Mucosa of stomach (tissue), 1 donor: ENCODE data around the gene MROH8.
"Not testable (repeated sequence)": the region's sequence is repeated elsewhere in the genome, so short reads cannot be mapped to it uniquely, and the experiment has no call there.

Source experiments
- H3K27me3 ChIP-seq: one replicate; pipeline ENCODE4 v1.7.0; 2013; ENCODE audit warnings: mild to moderate bottlenecking, low read length; ENCODE audit not compliant: control insufficient read depth, insufficient read depth
- H3K36me3 ChIP-seq: one replicate; pipeline ENCODE4 v1.7.0; 2013; ENCODE audit warnings: low read length; ENCODE audit not compliant: control insufficient read depth, insufficient read depth
- H3K4me1 ChIP-seq: one replicate; pipeline ENCODE4 v1.7.0; 2013; ENCODE audit warnings: mild to moderate bottlenecking, low read length; ENCODE audit not compliant: control insufficient read depth, insufficient read depth
- H3K4me3 ChIP-seq: one replicate; pipeline ENCODE4 v1.7.0; 2013; ENCODE audit warnings: low read length
- H3K9ac ChIP-seq: one replicate; pipeline ENCODE4 v1.7.0; 2013; ENCODE audit warnings: mild to moderate bottlenecking, low read length, moderate library complexity
- H3K9me3 ChIP-seq: one replicate; pipeline ENCODE4 v1.7.0; 2013; ENCODE audit warnings: mild to moderate bottlenecking, low read length, moderate library complexity; ENCODE audit not compliant: control insufficient read depth
- donor health status: Pancreatic carcinoma.

Gene MROH8

DNA sequence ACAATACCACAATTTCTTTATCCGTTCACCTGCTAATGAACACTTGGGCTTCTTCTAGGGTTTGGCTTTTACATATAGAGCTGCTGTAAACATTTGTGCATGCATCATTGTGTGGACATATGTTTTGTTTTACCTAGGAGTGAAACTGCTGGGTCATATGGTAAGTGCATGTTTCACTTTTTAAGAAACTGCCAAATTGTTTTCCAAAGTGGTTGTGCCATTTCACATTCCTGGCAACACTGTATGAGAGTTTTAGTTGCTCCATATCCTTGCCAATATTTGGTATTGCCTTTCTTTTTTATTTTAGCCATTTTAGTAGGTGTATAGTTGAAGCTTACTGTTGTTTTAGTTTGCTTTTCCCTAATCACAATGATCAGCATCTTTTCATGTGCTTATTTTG is 14.3 kb downstream of the MROH8 start:
- Histone ChIP-seq H3K9ac (no peak overlapping the region), H3K36me3 (no peaks in the 10 kb centered on the region), H3K27me3 (peaks cover 3% of the 10 kb centered on the region), H3K4me1 (no peaks in the 10 kb centered on the region), H3K9me3 (no peaks in the 10 kb centered on the region), H3K4me3 (no peak overlapping the region)

DNA sequence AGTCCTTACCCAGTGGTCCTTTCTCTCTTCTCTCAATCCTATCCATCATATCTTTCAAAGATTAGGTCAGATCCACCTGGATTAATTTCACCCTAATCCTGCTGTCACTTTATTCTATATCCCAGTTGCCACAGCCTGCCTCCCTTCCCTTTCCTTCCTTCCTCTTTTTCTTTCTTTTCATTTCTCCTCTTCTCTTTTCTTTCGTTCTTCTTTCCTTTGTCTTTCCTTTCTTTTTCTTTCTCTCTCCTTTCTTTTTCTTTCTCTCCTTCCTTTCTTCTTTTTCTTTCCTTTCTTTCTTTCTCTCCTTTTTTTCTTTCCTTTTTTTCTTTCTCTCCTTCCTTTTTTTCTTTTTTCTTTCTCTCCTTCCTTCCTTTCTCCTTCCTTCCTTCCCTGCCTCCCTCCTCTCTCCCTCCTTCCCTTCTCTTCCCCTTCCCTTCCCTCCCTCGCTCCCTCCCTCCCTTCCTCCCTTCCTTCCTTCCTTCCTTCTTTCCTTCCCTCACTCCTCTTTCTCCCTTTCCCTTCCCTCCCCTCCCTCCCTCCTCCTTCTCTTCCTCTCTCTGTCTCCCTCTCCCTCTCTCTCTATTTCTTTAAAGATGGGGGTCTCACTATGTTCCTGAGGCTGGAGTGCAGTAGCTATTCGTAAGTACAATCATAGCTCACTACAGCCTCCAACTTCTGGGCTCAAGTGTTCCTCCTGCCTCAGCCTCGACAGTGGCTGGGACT is 15.4 kb downstream of the MROH8 start:
- Histone ChIP-seq H3K27me3 (peaks cover 3% of the 10 kb centered on the region), H3K4me1 (no peaks in the 10 kb centered on the region), H3K4me3 (no peak overlapping the region), H3K9ac (no peak overlapping the region), H3K9me3 (no peaks in the 10 kb centered on the region), H3K36me3 (no peaks in the 10 kb centered on the region)

GRCh38 chr20:37162646-37163045 is 16.7 kb downstream of the MROH8 start:
- no peaks in the 10 kb centered on the region for H3K4me1 ChIP-seq
- H3K36me3 ChIP-seq, result no peaks in the 10 kb centered on the region
- H3K27me3 ChIP-seq, result peaks cover 3% of the 10 kb centered on the region
- H3K4me3 ChIP-seq, result no peak overlapping the region
- no peaks in the 10 kb centered on the region for H3K9me3 ChIP-seq
- H3K9ac ChIP-seq, result no peak overlapping the region

DNA sequence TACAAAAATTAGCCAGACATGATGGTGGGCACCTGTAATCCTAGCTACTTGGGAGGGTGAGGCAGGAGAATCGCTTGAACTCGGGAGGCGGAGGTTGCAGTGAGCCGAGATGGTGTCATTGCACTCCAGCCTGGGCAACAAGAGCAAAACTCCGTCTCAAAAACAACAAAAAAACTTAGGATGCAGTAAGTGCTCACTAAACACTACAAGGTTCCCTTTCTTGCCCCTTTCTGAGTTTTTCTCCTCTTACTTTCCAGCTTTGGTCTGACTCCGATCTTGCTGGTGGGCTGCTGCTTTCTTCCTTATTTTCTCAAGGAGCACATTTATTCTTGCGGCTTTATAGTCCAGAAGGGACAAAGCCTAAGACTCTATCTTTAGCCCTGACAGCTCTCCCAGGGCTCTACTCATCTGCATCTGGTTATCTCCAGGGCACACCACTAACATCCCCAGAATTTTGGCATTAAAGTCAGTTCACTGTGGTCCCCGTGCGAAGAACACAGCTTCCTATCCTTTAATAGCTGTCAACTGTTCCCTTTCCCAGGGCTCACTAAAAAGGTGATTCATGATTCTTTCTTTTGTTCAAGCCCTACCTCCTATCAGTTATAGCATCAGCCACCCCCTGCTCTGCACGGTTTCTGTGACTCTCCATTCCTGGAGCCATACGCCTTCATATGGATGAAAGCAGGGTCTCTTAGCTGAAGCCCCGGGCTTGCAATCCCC is 17.4 kb downstream of the MROH8 start:
- no peaks in the 10 kb centered on the region for H3K4me1 ChIP-seq
- H3K9ac ChIP-seq, result no peak overlapping the region
- H3K36me3 ChIP-seq, result no peaks in the 10 kb centered on the region
- H3K9me3 ChIP-seq, result no peaks in the 10 kb centered on the region
- peaks cover 3% of the 10 kb centered on the region for H3K27me3 ChIP-seq
- H3K4me3 ChIP-seq, result no peak overlapping the region

GRCh38 chr20:37160683-37161082 is 18.7 kb downstream of the MROH8 start:
- Histone ChIP-seq H3K4me1 (no peaks in the 10 kb centered on the region), H3K4me3 (no peak overlapping the region), H3K9ac (no peak overlapping the region), H3K9me3 (no peaks in the 10 kb centered on the region), H3K27me3 (peaks cover 3% of the 10 kb centered on the region), H3K36me3 (no peaks in the 10 kb centered on the region)

GRCh38 chr20:37158248-37158647 is 21.1 kb downstream of the MROH8 start:
- Histone ChIP-seq H3K9me3 (no peaks in the 10 kb centered on the region), H3K36me3 (no peaks in the 10 kb centered on the region), H3K27me3 (peaks cover 3% of the 10 kb centered on the region), H3K4me3 (no peak overlapping the region), H3K9ac (no peak overlapping the region), H3K4me1 (no peaks in the 10 kb centered on the region)

- Histone ChIP-seq H3K27me3 (no peaks in the 10 kb centered on the region), H3K9ac (no peak overlapping the region), H3K4me3 (no peak overlapping the region), H3K36me3 (no peaks in the 10 kb centered on the region), H3K9me3 (no peaks in the 10 kb centered on the region), H3K4me1 (no peaks in the 10 kb centered on the region)
These were observed 23.4 kb downstream of the MROH8 start for GRCh38 chr20:37155987-37156386.

DNA sequence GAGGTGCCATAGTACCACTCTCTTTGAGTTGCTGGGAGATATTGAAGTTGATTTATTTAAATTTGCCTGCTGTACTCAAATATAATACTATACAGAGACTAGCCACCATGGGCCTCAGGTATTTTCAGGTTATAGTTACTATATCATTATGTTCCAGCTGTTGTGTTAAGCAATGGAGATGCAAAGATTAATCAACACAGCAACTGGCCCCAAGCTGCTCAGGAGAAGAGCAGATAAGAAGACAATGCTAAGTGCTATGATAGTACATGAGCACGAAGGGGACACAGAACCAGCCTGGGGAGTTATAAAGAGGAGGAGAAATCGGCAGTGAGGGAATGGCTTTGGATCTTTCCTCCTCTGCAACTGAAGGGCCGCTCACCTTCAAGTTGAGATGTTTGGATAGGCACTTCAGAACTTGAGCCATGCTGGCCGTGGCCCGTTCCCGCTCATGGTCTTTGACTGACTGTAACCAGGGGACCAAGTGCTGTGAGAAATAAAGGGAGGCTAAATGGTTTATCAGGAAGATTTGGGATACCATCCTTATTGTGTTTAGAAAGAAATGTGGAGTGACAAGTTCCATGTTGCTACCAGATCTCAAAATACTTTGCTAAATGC is 24.6 kb downstream of the MROH8 start:
- H3K36me3 ChIP-seq, result no peaks in the 10 kb centered on the region

DNA sequence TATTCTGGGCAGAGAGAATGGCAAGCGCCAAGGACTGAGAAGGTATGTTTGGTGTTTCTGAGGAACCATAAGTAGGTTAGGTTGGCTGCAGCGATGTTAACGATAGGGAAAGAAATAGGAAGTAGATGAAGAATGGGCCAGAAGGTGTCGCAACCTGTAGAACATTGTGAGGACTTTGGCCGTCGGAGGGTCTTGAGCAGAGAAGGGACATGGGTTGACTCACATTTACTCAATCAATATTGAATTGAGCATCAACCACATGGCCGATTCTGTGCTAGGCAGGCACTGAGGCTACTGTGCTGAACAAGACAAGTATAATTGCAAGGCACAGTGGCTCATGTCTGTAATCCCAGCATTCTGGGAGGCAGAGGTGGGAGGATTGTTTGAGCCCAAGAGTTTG is 27.1 kb downstream of the MROH8 start:
- Histone ChIP-seq H3K4me1 (no peaks in the 10 kb centered on the region), H3K9ac (no peak overlapping the region), H3K9me3 (no peaks in the 10 kb centered on the region), H3K36me3 (no peaks in the 10 kb centered on the region), H3K4me3 (no peak overlapping the region), H3K27me3 (no peaks in the 10 kb centered on the region)

More for the DNA sequence above, 24.6 kb downstream of the MROH8 start:
- Histone ChIP-seq H3K4me3 (no peak overlapping the region), H3K9me3 (no peaks in the 10 kb centered on the region), H3K9ac (no peak overlapping the region), H3K27me3 (no peaks in the 10 kb centered on the region), H3K4me1 (no peaks in the 10 kb centered on the region)

DNA sequence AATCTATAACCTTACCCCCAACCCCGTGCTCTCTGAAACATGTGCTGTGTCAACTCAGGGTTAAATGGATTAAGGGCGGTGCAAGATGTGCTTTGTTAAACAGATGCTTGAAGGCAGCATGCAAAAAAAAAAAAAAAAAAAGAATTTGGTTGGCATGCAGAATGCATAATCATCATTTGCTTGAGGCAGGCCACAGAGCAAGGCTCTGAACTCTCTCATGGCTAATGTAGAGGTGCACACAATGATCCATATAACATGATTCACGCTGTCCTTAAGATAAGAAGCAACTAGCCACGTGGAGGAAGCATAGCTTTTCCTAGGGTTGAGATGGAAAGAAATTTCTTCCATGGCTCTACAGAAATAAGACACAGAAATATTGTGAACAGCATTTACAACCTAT is 27.8 kb downstream of the MROH8 start:
- Histone ChIP-seq H3K4me3 (no peak overlapping the region), H3K36me3 (no peaks in the 10 kb centered on the region), H3K9ac (no peak overlapping the region), H3K27me3 (no peaks in the 10 kb centered on the region), H3K4me1 (no peaks in the 10 kb centered on the region), H3K9me3 (no peaks in the 10 kb centered on the region)

DNA sequence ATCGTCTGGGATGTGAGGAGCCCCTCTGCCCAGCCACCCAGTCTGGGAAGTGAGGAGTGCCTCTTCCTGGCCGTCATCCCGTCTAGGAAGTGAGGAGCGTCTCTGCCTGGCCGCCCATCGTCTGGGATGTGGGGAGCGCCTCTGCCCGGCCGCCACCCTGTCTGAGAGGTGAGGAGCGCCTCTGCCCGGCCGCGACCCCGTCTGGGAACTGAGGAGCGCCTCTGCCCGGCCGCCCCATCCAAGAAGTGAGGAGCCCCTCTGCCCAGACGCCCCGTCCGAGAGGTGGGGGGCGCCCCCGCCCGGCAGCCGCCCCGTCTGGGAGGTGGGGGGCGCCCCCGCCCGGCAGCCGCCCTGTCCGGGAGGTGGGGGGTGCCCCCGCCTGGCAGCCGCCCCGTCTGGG is 28.5 kb downstream of the MROH8 start:
- not testable (repeated sequence) for H3K9me3 ChIP-seq, H3K36me3 ChIP-seq, H3K27me3 ChIP-seq, H3K9ac ChIP-seq, H3K4me3 ChIP-seq, H3K4me1 ChIP-seq

GRCh38 chr20:37147250-37147649 is 32.1 kb downstream of the MROH8 start:
- H3K36me3 ChIP-seq, result no peaks in the 10 kb centered on the region
- H3K4me3 ChIP-seq, result no peak overlapping the region
- H3K9ac ChIP-seq, result no peak overlapping the region
- no peaks in the 10 kb centered on the region for H3K4me1 ChIP-seq
- no peaks in the 10 kb centered on the region for H3K27me3 ChIP-seq
- no peaks in the 10 kb centered on the region for H3K9me3 ChIP-seq
